ENCODE measurements around the gene ALK. TPM values are rescaled to one million over a fixed set of nuclear protein-coding genes. Genes with fewer than 3 reads are reported as not detected.

The ALK gene
- total RNA-seq, 1 experiment from 2014 or later, result not detected

GRCh38 chr2:29448096-29448688, 473.2 kb downstream of the ALK start:
- Histone ChIP-seq H4K20me1 (ENCODE audit: control insufficient read depth, insufficient read depth, insufficient read length) (no peaks in the 10 kb centered on the region), H3K79me2 (ENCODE audit: insufficient read depth, low read length) (no peaks in the 10 kb centered on the region), H2BK5ac (ENCODE audit: insufficient read length, low read length) (no peak overlapping the region), H3K9me3 (ENCODE audit: control insufficient read depth, low read depth, low read length) (no peaks in the 10 kb centered on the region), H3K23ac (ENCODE audit: insufficient read length, low read depth, low read length) (no peak overlapping the region), H3K27me3 (ENCODE audit: insufficient read depth, low read length) (no peaks in the 10 kb centered on the region), H2BK120ac (ENCODE audit: low read depth, low read length, poor library complexity, severe bottlenecking) (no peak overlapping the region), H4K5ac (ENCODE audit: insufficient read length, low read depth, low read length) (no peak overlapping the region), H3K23me2 (ENCODE audit: insufficient read length, low read depth, low read length, poor library complexity, severe bottlenecking) (no peaks in the 10 kb centered on the region), H2AK5ac (ENCODE audit: insufficient read length, low read length) (no peak overlapping the region), H3K14ac (ENCODE audit: insufficient read depth, low read length) (no peak overlapping the region), H2BK20ac (ENCODE audit: low read depth, low read length, poor library complexity, severe bottlenecking) (no peak overlapping the region), H2AFZ (ENCODE audit: low read length) (no peak overlapping the region), H3K9ac (ENCODE audit: extremely low read depth, insufficient read length, low read length) (no peak overlapping the region), H2BK12ac (ENCODE audit: insufficient read length, low read depth, low read length) (no peak overlapping the region), H3K4me1 (ENCODE audit: insufficient read depth, low read length) (peaks cover 5% of the 10 kb centered on the region; the same call in 1 of the 2 replicates), H3K27ac (ENCODE audit: insufficient read length, low read depth, low read length) (no peak overlapping the region), H3K79me1 (ENCODE audit: insufficient read depth, low read depth, low read length, poor library complexity, severe bottlenecking) (no peaks in the 10 kb centered on the region), H3K4me2 (ENCODE audit: insufficient read depth, insufficient read length, low read length) (no peak overlapping the region), H3K4ac (ENCODE audit: low read depth, low read length) (no peak overlapping the region), H3T11ph (ENCODE audit: low read length) (no peak overlapping the region), H2BK15ac (ENCODE audit: low read depth, low read length) (no peak overlapping the region), H4K91ac (ENCODE audit: insufficient read length, low read depth, low read length) (no peak overlapping the region), H3K56ac (ENCODE audit: insufficient read length, low read depth, low read length) (no peak overlapping the region), H4K8ac (replicated peaks; ENCODE audit: insufficient read length, low read depth, low read length) (no peak overlapping the region), H3K18ac (ENCODE audit: insufficient read length, low read depth, low read length) (no peak overlapping the region)
- H3K9me3 Mint-ChIP-seq, result no peaks in the 10 kb centered on the region
- DNase-seq, result no peak
- no peaks in the 10 kb centered on the region for H3K36me3 Mint-ChIP-seq (ENCODE audit: insufficient read depth in 1 of 3, low read depth in 3 of 3)
- peaks cover 23 to 27% of the 10 kb centered on the region in 2 experiments for H3K4me1 Mint-ChIP-seq
- H3K27ac Mint-ChIP-seq, result no peak overlapping the region
- no peak overlapping the region for H3K4me3 Mint-ChIP-seq
- no CpG with 5 or more reads among the region's 8 CpGs for WGBS (ENCODE audit: extremely low coverage, insufficient read length, low lambda C conversion rate)
- H3K27me3 Mint-ChIP-seq (ENCODE audit: low read depth), result no peaks in the 10 kb centered on the region; the same call in 1 of the 2 replicates
- TF ChIP-seq CTCF (conservative IDR thresholded peaks at IDR 0.05), result no peak
